C4-2B (cell line): ENCODE data around the gene SDHA.
"Not testable (repeated sequence)": the region's sequence is repeated elsewhere in the genome, so short reads cannot be mapped to it uniquely, and the experiment has no call there.

Experiments used
- ZFX ChIP-seq: fragments of 450-650 bp; IDR thresholded peaks from 2 replicates; pipeline ENCODE4 v1.6.1; 2017
- TF ChIP-seq, protein P1 (sequence below): fragments of 450-650 bp; conservative IDR thresholded peaks from 2 replicates; pipeline ENCODE4 v1.5.1; 2017; ENCODE audit warnings: mild to moderate bottlenecking

DNA sequence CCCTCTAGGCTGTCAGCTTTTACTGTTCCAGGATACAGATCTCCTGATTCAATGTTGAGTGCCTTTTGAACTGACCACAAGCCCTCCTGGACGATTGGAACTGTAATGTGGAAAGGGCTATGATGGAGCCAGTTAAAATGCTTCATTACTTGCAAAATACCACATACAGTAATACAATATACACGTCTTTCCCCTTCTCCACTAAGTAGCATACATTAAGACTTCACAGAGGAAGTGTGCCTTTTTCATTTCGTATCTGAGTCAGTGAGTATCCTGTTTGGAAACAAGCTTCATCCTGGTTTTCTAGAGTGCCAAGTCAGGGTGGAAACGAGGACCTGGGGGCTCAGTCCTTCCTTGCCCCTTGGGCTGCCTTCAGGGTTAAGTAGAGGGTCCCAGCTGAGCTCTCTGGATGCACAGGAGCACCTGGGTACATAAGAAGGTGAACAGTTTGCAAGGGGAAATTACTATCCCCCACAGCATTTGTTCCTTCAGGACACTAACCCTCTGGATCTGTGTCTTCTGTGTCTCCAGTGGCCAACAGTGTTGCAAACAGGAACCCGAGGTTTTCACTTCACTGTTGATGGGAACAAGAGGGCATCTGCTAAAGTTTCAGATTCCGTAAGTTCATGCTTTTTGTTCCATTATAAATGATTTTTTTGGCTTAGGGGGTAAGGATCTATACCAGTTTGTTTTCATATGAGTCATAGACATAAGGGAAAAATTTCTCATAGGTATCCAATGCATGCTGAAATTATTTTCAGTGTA is 5.0 kb downstream of the SDHA start:
- TF ChIP-seq, protein P1, sequence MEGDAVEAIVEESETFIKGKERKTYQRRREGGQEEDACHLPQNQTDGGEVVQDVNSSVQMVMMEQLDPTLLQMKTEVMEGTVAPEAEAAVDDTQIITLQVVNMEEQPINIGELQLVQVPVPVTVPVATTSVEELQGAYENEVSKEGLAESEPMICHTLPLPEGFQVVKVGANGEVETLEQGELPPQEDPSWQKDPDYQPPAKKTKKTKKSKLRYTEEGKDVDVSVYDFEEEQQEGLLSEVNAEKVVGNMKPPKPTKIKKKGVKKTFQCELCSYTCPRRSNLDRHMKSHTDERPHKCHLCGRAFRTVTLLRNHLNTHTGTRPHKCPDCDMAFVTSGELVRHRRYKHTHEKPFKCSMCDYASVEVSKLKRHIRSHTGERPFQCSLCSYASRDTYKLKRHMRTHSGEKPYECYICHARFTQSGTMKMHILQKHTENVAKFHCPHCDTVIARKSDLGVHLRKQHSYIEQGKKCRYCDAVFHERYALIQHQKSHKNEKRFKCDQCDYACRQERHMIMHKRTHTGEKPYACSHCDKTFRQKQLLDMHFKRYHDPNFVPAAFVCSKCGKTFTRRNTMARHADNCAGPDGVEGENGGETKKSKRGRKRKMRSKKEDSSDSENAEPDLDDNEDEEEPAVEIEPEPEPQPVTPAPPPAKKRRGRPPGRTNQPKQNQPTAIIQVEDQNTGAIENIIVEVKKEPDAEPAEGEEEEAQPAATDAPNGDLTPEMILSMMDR = not testable (repeated sequence)
- TF ChIP-seq ZFX = not testable (repeated sequence)
